ENCODE results near the gene AGAP5.
"Not testable (repeated sequence)": the region's sequence is repeated elsewhere in the genome, so short reads cannot be mapped to it uniquely, and the experiment has no call there.

Gene AGAP5

DNA sequence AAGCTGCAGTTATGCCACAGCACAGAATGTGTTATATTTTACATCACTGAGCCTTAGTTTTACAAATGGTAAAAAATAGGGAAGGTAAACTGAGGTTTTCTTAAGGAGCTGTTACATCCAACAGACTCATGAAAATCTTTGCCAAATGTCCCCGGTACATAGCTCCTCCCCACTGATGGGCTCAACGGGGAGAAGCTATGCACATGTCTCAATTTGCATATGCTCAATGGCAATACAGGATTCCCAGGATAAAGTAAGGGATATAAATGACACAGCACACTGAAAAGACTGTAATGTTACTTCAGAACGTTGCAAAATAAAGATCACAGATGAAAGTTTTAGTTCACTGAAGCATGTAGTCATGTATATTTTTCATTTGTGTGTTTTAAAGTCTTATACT lies 16.6 kb upstream of the AGAP5 start:
- DNase-seq (ENCODE audit: low read depth): not testable (repeated sequence)

DNA sequence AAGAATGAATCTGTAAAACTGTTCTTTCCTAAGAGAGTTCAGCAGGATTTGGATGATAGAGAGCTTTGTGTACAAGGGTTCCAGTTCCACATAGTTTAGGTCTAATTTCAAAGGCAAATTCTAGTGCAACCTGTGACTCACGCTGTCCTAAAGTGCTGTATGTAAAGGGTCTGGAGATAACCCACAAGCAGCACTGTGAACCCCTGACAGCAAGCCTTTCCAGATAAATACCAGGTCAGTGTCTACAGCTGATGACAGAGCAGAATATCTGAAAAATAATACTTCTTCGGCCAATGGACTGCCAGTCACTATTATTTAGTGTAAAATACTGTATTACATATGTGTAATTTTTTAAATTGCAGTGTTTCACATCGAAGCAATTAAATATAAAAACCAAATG lies 16.0 kb upstream of the AGAP5 start:
- DNase-seq (ENCODE audit: low read depth): not testable (repeated sequence)

DNA sequence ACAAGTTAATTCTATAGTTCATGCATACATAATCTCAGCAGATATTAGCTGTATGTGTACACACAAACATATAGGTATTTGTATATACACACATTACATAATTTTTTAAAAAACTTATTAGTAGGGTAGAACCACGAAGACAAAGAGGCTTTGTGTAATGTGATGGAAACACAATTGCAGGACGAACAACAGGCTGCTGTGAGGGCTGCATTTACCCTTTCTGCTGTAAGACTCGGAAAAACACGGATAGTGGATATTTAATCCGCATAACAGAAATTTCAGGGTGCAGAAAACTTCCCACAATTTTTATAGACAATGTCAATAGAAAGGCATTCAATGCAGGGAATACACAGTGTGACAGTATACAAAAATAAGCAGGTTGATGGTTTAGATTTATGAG lies 13.8 kb upstream of the AGAP5 start:
- not testable (repeated sequence) for DNase-seq (ENCODE audit: low read depth)

DNA sequence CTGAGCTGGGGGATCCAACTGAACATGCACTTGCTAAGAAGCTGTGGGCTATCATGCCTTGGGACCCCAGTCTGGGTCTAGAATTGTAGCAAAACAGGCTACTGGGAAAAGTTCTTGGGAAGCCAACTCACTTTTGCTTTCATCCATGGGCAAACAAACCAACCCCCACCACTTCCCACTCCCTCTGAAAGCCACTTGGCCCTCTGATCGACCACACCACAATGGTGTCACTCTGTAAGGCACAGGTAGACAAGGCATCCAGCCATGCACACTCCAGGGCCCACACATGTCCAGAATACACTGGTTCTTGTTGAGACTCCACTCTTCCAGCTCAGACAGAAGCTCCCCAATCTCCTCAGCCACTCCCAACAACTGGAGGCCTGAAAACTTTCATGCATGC lies 10.2 kb upstream of the AGAP5 start:
- not testable (repeated sequence) for DNase-seq (ENCODE audit: low read depth)

DNA sequence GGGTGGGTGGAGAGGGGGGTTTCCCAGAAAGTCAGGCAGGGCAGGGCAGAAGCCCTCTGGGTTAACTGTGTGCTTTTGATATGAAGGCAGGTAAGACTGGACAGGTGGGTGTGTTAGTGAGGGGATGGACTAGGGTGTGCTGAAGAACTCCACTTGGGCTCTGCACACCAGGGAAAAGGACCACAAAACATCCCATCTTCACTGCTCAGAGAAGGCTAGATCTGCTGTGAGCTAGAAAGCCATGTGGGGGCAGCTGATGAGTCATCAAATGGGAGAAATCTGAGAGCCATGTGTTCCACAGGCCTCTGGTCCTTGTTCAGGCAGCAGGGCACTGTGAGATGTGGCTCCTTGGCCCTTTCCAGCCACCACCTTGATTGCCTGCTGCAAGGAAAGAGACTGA lies 9.7 kb upstream of the AGAP5 start:
- not testable (repeated sequence) for DNase-seq (ENCODE audit: low read depth)

DNA sequence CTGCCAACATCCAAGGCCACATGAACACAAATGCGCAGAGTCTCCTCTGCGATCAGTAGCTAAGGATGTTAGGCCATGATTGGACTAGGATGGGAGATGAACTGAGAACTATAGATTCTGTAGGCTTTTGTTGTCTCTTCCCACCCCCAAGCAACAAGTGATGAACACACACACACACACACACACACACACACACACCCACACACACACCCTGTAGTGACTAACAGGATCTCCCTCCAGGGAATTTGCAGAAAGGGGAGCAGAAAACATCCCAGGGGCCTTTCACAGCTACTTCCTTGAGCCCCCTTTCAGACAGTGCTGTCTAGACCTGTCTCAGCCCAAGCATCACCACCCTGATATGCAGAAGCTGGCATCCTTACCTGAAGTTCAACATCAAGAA lies 8.6 kb upstream of the AGAP5 start:
- not testable (repeated sequence) for DNase-seq (ENCODE audit: low read depth)

DNA sequence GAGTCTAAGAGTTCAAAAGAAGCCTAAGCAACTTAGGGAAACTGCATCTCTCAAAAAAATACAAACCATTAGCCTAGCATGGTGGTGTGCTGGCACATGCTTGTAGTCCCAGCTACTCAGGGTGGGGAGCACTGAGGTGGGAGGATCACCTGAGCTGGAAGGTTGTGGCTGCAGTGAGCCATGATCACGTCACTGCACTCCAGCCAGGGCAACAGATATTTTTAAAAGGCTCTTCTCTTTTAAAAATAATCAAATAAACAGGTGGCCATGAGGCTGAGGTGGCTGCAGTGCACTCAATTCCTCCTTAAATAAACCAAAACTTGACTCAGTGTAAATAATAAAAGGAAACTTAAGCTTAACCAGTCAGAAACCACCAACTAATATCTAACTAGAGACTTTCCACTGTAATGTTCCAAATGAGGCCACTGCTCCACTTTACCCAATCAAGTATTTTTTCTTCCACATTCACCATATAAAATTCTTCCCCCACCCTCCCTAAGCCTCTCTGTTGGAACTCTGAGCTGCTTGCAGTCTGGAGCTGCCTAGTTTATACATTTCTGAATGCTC lies 7.7 kb upstream of the AGAP5 start:
- DNase-seq (ENCODE audit: low read depth): not testable (repeated sequence)

DNA sequence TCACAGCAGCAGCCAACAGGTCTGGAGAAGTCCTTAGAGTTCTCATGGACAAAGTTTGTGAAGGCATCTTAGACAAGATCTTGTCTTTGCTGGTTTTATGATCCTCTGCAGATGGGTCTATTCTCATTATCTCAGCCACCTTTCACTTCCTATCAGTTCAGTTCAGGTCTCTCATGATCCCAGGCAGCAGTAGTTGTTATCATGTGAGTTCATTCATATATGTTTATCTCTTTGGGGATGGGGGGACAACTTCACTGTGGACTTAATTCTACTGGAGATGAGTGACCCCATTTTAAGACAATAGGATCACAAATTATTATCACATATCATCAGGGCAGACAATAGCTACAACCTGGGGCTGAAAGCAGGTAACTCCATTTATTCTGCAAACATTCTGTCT lies 6.0 kb upstream of the AGAP5 start:
- not testable (repeated sequence) for DNase-seq (ENCODE audit: low read depth)

DNA sequence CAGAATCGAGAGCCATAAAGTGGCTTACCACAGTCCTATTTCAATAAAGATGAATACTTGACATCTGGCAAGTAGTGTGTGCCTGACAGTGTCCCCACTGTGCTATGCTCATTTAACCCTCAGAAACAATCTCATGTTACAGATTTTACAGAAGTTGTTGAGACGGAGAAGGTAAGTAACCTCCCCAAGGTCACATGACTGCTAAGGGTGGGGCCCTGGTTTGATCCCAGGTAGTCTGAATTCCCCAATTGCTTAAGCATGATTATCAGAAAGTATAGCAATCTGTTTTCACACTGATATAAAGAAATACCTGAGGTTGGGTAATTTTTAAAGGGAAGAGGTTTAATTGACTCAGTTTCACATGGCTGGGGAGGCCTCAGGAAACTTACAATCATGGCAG lies 910 bp upstream of the AGAP5 start:
- not testable (repeated sequence) for DNase-seq (ENCODE audit: low read depth)

DNA sequence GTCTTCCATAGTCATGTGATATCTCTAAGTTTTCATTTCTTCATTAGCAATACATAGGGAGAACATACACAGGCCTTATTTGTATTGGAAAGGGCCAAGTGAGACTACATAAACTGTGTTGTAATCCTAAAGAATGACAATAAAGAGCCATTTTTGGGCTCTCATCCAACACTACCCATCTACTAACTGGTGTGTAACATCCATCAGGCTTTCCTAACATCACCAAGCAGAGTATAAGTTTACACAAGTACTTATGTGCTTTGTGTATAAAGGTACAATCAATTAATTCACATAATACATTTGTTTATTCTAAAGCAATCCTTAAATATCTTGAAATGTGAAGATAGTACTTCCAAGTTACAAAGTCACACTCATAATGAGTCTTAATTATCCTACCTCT lies 2.6 kb downstream of the AGAP5 start:
- DNase-seq (ENCODE audit: low read depth): not testable (repeated sequence)

DNA sequence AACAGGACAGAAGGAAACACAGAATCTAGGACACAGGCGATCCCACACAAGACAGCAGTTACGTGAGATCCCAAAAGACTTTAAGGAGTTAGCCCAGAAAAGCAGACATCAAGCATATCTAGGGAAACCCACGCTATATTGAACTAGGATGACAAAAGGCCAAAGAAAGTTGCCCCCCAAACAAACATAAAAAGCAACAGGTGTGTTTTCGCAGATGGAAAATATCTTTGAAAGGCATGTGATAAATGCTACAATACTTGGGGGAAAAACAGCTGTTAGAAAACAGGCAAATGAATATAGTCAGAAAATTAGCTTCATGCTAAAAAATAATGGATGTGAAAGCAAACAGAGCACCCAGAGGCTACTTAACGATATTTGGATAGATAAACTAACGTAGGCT lies 7.2 kb downstream of the AGAP5 start:
- not testable (repeated sequence) for DNase-seq (ENCODE audit: low read depth)

DNA sequence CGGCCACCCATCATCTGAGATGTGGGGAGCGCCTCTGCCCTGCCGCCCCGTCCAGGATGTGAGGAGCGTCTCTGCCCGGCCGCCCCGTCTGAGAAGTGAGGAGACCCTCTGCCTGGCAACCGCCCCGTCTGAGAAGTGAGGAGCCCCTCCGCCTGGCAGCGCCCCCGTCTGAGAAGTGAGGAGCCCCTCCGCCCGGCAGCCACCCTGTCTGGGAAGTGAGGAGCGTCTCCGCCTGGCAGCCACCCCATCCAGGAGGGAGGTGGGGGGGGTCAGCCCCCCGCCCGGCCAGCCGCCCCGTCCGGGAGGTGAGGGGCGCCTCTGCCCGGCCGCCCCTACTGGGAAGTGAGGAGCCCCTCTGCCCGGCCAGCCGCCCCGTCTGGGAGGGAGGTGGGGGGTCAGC lies 8.3 kb downstream of the AGAP5 start:
- DNase-seq (ENCODE audit: low read depth): not testable (repeated sequence)

DNA sequence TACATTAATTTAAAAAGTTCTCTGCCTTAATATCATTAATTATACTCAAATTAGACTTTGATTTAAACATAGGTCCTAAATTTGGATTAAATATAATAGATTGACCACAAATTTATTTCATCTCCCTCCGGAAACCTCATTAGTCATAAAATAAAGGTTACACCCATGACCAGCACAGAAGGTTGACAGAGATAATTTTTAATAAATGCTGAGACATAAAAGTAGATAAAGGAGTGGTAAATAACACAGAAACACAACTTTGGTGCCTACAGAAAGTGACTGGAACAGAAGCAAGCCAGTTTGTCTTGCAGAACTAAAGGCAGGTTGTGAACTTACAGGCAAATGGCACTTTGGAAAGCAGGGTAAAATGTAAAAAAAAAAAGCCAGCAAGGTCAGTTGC lies 10.3 kb downstream of the AGAP5 start:
- not testable (repeated sequence) for DNase-seq (ENCODE audit: low read depth)

DNA sequence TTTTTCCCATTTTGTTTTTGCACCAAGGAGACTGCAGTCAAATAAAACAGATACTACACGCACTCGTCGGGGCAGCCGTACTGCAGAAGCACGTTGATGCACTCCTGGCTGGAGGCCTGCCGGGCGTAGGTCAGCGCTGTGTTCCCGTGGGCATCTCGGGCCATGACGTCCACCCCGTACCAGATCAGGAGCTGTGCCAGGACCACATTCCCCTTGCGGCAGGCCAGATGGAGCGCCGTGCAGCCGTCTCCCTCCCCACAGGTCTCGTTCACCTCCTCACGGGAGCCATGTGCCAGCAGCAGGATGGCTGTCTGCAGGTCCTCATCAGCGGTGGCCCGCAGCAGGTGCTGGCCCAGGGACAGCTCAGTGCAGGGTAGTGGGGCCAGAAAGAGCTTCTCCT lies 23.4 kb downstream of the AGAP5 start:
- not testable (repeated sequence) for DNase-seq (ENCODE audit: low read depth)

DNA sequence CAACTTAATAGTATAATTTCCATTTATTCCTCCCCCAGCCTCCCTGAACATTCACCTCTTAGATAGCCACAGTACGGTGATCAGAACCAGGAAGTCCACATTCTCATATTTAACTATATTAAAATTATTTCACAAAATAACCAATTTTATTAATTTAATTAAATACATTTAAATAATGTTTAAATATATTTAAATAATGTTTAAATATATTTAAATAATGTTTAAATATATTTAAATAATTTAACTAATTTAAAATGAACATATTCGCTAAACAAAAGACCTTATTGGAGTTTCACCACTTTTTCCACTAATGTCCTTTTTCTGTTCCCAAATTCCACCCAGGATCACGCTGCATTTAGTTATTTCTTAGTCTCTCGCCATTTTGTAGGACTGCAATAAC lies 29.5 kb downstream of the AGAP5 start:
- DNase-seq (ENCODE audit: low read depth): not testable (repeated sequence)

DNA sequence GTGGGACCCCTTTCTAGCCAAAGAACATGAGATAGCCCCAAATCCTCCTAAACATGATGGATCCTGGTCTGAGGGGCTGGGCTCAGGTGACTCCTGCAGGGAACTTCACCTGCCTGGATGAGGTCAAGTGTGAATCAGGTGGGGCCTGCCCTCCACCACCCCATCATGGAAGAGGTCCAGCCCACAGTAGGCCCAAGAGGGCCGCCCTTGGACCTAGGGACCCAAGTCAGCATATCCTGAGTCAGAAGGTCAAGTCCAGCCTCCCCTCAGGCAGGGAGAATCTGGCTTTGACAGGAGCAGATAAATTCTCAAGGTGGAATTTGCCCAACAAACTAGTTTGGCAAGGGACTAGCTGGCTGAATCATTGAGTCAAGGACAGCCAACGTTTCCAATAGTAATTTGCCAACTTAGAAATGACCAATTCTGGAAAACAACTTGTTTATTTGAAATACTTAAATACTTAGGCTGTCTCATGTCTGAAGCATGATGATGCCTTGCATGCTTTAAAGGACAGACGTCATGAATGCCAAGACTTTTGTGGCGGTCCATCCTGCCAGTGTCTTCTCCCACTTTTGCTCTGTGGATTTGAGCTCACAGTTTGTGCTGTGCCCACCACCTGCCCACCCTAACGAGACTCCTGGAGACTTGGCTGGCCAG lies 31.6 kb downstream of the AGAP5 start:
- DNase-seq (ENCODE audit: low read depth): not testable (repeated sequence)

DNA sequence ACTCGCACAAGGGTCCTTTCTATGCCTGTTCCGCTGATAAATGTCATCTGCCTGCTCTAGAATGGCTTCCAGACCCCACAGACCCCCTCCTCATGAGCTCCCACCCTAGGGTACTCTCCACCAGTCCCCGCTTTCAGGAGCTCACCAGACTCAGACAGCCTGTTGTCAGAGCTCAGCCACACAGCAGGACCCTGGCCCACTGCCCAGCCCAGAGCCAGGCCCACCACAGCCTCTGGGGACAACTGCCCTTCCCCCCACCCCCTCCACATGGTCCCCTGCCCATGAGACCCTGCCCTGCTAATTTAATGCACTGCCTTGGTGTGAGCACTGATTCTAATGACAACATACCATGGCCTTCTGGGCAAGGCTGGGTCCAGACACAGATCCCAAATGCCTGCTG lies 32.3 kb downstream of the AGAP5 start:
- DNase-seq (ENCODE audit: low read depth): not testable (repeated sequence)

DNA sequence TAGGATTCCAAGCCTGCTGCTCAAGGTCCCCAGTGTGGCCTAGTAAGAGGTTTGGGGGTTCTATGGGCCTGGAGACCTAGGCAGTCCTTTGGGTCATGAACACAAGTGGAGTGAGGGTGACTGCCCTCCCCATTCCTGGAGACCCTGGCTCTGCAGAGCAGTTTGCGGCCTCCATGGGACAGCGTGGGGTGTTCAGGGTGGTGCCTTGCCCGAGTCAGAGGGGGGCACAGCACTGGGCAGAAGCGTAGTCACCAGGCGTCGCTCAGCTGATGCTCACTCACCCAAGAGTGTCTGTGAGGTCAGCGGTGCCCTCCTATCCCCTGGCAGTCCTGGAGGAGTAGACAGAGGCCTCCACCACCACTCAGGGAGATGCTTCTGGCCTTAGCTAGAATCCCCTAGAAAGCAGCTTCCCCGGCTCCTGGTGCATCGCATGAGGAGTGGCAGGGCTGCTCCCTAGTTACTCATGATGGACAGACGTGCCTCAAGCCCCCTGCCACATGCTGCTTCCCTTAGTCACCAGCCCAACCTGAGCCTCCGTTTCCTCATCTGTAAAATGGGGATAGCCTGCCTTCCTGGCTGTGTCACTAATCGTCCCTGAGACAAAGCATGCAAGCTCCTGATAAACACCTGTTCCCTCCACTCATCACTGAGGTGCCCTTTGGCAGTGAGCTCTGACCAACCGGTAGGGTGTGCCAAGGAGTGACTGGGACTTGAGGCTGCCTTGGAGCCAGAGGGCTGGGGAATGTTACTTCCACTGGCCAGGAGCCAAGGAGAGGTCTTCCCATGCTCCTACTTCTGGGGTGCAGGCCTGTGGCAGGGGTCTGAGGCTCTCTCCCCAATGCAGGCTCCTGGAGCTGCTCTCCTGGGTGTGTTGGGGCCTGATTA lies 33.5 kb downstream of the AGAP5 start:
- not testable (repeated sequence) for DNase-seq (ENCODE audit: low read depth)

DNA sequence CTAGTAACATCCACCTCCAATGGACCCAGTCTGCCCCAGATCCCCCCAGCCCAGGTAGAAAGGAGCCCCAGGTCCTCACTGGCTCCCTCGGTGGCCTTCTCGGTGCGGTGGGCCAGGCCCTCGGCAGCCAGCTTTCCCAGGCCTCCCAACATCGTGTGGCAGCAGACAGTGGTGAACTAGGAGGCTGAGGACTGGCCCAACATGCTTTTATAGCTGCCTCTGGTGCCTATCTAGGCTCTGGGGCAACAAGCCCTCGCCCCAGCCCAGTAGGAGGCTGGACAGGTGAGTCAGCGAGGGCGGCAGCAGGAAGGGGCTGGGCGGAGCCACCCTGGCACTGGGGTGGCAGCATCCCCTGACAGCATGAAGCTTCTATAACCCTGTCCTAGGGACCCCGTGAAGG lies 34.3 kb downstream of the AGAP5 start:
- DNase-seq (ENCODE audit: low read depth): not testable (repeated sequence)

DNA sequence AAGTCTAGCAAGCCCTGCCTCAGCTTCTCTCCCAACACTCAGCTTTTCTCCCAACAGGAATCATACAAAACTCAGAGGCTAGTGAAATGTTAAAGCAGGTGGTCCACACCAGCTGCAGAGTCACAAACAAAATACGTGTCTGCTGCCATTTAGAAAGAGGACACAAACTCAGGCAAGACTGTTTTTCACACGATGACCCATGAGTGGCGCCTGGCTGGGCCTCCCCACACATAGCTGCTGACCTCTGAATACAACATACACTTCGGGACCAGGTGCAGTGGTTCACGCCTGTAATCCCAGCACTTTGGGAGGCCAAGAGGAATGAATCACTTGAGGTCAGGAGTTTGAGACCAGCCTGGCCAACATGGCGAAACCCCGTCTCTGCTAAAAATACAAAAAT lies 35.2 kb downstream of the AGAP5 start:
- not testable (repeated sequence) for DNase-seq (ENCODE audit: low read depth)

DNA sequence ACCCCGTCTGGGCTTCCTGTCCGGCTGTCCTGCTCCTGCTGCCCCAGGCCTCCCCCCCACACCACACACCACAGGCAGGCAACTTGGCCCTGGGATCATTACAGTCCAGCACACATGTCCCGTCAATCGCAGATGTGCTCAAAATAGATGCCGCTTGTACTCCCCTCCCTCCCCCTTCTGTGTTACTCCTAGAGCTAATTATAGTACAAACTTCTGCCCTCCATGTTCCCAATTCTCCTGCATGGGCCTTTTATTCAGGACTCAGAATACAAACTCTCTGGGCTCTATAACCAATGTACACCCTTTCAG lies 42.0 kb downstream of the AGAP5 start, which contains the start of gene SYNPO2L:
SYNPO2L (minus strand) TSS at position 40 of the 309 bp plus-strand sequence. CDS start 107 bp downstream, outside the sequence.
- no peak for DNase-seq (ENCODE audit: low read depth)

DNA sequence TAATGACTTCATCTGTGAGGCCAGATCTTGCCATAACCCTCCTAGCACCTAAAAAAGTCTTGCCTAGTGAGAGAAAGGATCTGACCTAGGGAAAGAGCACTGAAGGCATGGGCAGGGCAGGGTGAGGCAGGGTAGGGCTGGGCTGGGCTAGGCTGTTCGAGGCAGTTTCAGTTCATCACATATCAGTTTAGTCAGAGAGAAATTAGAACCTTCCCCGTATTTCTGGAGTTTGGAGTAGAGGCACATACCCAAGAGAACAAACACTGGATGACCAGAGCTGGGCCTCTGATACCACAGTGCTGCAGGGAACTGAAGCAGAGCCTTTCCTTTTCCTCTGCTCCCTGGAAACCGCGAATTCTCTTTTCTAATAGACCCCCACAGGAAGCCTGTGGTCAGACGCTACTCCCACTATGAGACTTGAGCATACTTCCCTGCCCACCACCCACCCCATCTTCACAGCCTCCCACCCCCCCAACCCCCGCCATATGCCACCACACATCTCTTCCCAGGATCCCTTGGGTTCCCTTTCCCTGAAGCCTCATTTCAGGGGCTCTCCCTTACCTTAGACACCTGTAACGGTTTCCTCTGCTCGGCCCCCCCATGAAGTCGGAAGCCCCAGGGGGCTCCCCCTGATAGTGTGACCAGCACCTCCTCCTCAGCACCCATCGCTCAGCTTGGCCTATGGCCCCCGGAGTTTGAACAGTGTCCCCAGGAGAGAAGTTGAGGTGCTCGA lies 42.5 kb downstream of the AGAP5 start:
- DNase-seq (ENCODE audit: low read depth): no peak
